ENCODE results near the gene ALG14.
A peak's percentile ranks its signal among the peaks of the same experiment; 100 is the strongest.

Gene ALG14

DNA sequence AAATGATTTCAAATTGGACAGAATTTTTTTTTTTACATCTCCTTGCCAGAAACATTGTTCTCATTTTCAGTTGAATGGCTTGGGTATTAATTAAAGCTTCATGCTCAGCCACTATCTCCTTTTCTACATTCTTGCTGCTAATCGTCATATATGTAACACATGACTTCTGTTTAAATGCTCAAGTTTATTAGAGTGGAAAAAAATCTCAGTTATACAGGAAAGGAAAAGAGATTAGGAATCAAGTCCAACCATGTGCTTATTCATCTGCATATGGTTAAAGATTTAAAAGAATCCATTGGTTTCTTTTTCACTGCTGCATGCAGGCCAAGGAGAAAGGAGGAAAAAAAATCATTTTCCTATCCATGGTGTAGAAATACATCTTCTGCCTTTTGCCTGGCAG, 98.5 kb downstream of the ALG14 start:
- in situ Hi-C loops (cut with MboI; ENCODE audit: low pct_unique_long_range_greater_than_20kb, low sequenced_read_pairs) = no loop called here
- no peak for DNase-seq

- DNase-seq = no peak
- in situ Hi-C loops (cut with MboI; ENCODE audit: low pct_unique_long_range_greater_than_20kb, low sequenced_read_pairs) = no loop called here
Observed at GRCh38 chr1:94973309-94973922, 99.3 kb downstream of the ALG14 start.

DNA sequence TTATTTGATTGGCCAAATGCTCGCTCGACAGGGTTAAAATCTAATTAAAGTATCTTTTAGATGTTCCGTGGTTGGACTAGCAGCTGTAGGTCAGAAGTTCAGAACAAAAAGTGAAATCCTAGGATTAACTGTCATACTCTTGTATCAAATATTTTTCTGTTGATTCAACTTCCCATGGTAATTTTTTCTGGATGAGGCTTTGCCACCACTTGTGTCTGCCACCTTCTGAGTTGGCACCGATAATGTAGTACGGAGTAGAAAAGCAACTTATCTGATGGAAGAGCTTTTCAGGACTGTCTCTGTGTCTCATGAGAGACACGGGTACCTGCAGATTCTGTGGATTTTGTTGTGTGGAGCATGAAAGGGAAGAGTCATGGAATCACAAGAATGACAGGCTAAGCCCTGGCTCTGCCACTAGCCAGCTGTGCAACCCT, 101.2 kb downstream of the ALG14 start:
- in situ Hi-C loops (cut with MboI; ENCODE audit: low pct_unique_long_range_greater_than_20kb, low sequenced_read_pairs) = no loop called here
- DNase-seq = no peak

DNA sequence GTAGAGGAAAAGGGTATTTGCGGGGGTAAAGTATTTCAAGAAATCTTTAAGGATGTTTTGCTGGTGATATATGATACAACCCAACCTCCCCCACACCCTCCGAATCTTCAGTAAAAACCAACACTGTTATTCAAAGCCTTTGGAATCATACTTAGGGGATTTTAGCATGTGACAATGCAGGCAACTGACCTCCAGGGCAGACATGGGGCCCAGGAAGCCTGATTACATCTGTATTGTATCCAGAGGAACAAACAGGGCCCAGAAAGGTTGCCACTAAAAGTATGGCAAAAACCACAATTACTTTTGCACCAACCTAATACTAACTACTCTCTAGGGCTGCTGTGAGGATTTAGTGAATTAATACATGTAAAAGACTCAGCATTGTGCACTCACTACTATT, 102.0 kb downstream of the ALG14 start:
- no peak for DNase-seq
- in situ Hi-C loops (cut with MboI; ENCODE audit: low pct_unique_long_range_greater_than_20kb, low sequenced_read_pairs) = no loop called here

- no peak for DNase-seq
- in situ Hi-C loops (cut with MboI; ENCODE audit: low pct_unique_long_range_greater_than_20kb, low sequenced_read_pairs) = no loop called here
Observed at GRCh38 chr1:94969137-94969536, 103.6 kb downstream of the ALG14 start.

- DNase-seq = no peak
- in situ Hi-C loops (cut with MboI; ENCODE audit: low pct_unique_long_range_greater_than_20kb, low sequenced_read_pairs) = no loop called here
Observed at GRCh38 chr1:94966033-94966432, 106.7 kb downstream of the ALG14 start.

GRCh38 chr1:94963864-94964263, 108.9 kb downstream of the ALG14 start:
- in situ Hi-C loops (cut with MboI; ENCODE audit: low pct_unique_long_range_greater_than_20kb, low sequenced_read_pairs) = no loop called here
- no peak for DNase-seq

DNA sequence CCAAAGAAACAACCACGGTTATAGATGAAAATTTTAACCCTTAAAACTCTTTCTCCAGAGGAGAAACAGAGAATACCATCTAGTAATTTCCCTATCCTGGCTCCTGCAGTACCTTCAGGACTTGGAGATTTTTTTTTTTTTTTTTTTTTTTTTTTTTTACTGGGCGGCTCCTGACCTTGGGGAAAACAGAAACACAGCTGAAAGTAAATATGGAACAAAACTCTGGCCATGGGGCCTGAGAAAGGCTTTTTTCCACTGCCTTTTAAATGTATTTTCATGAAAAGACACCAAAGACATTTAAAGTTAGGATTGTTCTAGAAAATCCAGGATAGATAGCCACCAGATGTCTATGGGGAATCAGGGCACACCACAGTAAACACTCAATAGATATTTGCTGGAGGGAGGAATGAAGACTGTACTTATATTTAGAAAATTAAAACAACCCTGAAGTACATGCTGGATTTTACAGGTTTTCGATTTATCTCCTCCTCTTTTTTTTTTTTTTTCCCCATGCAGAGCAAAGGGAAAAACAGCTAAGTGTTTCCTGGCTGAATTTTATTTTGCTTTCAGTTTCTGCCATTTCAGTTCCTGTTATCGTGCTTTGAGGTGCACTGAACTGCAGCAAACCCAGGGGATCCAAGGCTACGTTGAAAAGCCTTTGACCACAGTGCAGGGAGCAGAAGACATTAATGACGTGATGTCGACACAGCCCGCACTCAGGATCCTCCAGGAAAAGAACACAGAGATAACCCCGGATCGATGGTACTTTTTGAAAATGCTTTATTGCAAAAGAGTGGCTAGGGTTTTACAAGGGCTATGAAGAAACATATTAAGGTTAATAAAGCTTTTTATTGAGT, 110.1 kb downstream of the ALG14 start:
- peak; percentile 77 for DNase-seq
- in situ Hi-C loops (cut with MboI; ENCODE audit: low pct_unique_long_range_greater_than_20kb, low sequenced_read_pairs) = no loop called here

DNA sequence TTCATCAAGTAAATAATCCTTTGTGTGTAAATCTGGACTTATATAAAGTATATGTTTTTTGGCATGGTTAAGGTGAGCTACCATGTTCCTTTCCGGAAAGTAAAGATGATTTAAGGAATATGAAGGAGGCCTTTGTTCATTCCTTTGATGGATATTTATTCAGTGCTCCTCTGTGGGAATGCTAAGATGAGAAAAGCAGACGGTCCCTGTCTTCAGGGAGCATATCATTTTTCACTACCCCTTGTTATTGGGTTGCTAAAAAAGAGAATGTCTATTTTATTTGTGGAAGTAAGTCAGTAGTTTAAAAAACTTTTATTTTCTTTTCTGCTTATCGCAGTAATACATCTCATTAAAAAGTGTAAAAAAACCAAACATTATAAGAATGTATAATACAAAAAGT, 110.8 kb downstream of the ALG14 start:
- no peak for DNase-seq
- in situ Hi-C loops (cut with MboI; ENCODE audit: low pct_unique_long_range_greater_than_20kb, low sequenced_read_pairs) = no loop called here

GRCh38 chr1:94961582-94961981, 111.2 kb downstream of the ALG14 start:
- DNase-seq = no peak
- in situ Hi-C loops (cut with MboI; ENCODE audit: low pct_unique_long_range_greater_than_20kb, low sequenced_read_pairs) = no loop called here

DNA sequence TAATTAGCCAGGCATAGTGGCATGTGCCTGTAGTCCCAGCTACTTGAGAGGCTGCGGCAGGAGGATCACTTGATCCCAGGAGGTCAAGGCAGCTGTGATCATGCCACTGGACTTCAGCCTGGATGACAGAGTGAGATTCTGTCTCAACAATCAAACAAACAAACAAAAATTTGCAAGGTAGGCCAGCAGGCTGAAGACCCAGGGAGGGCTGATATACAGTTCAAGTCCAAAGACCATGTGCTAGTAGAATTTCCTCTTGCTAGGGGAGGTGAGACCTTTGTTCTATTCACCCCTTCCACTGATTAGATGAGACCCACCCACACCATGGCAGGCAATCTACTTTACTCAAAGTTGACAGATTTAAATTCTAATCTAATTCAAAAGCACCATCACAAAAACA, 114.7 kb downstream of the ALG14 start:
- DNase-seq = no peak
- in situ Hi-C loops (cut with MboI; ENCODE audit: low pct_unique_long_range_greater_than_20kb, low sequenced_read_pairs) = no loop called here

DNA sequence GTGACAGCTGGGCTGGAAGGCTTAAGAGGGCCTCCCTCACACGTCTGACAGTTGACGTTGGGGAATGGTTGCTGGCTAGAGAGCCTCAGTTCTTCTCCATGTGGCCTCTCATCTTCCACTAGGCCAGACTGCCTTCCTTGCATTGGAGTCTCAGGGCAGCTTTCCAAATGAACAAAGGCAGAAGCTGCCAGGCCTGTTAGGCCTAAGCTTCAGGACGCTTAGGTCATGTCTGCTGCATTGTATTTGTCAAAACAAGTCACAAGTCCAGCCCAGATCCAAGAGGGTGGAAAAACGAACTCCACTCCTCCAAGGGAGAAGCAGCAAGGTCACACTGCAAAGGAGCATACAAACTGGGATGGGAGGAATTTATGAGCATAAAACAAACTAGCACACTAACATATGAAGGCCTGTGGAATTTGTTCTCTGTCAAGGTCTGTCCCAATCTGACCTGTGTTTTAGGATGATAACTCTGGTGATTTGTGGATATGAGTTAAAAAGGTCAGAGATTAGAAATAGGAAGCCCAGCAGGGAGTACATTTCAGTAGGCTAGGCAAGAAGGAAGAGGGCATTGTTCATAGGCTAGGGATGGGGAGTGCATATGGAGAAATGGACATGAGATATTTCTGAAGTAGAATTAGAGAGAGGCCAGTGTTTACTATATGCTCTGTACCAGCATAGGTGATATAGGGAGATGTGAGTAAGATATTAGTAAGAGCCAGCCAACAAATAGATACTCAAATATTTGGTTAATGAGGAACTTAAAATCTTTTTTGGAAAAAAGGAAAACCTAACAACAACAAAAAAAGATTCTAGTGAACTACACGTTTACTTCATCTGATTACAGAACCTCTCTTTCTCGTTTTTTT, 116.8 kb downstream of the ALG14 start:
- no peak for DNase-seq
- in situ Hi-C loops (cut with MboI; ENCODE audit: low pct_unique_long_range_greater_than_20kb, low sequenced_read_pairs) = no loop called here

DNA sequence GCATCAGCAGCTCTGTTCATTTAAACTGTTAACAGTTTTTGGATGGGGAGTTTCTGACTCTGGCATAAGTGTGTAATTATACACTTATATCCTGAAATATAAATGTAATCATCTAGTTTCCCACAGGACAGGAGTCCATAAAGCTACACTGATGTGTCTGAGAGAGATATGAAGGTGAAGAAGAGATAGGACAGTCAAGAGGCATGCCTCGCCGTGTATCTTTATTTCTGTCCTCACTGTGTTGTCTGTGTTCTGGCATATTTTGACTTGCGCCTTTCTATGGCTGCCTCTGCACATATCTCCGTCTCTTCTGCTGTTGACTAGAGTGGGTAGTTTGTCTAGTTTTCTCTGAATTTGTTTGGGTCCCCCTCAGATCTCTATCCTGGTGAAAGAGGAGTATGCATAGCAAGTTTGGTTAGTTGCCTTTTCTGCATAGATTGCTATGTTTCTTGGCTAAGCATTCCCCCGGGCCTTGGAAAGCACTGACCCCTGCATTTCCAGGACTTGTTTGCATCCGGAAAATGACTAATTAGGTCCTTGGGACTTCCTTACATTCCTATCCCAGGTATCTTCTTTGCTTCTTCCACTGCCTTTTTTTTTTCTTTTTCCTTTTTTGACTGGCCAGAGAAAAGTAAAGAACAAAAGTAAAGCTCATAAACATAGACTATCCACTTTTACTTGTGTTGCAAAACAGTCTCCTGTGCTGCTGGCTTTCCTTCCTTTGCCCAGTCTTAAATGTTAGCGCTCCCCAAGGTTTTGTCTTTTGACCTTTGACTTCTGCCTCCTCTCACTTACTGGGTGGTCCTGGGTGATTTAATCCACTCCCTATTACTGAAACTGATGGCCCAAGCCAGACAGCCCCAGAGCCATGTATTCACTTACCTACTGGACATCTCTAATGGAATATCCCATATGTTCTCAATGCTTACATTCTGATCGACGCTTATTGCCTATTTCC, 118.2 kb downstream of the ALG14 start:
- DNase-seq = no peak
- in situ Hi-C loops (cut with MboI; ENCODE audit: low pct_unique_long_range_greater_than_20kb, low sequenced_read_pairs) = no loop called here

GRCh38 chr1:94953746-94954145, 119.0 kb downstream of the ALG14 start:
- DNase-seq = no peak
- in situ Hi-C loops (cut with MboI; ENCODE audit: low pct_unique_long_range_greater_than_20kb, low sequenced_read_pairs) = no loop called here

DNA sequence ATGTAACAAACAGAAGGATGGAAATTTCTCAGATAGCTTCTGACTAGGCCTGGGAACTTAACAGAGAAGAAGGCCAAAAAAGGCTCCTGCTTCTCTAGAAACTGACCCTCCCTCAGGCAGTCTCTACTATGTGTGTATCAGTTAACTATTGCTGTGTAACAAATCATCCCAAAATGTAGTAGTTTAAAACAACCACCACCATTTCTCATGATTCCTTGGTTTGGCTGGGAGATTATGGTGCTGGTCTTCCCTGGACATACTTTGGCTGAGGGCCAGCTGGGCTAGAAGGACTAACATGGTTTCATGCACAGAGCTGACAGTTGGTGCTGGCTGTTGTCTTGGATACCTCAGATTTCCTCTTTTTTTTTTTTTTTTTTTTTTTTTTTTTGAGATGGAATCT, 119.6 kb downstream of the ALG14 start:
- in situ Hi-C loops (cut with MboI; ENCODE audit: low pct_unique_long_range_greater_than_20kb, low sequenced_read_pairs) = no loop called here
- no peak for DNase-seq

DNA sequence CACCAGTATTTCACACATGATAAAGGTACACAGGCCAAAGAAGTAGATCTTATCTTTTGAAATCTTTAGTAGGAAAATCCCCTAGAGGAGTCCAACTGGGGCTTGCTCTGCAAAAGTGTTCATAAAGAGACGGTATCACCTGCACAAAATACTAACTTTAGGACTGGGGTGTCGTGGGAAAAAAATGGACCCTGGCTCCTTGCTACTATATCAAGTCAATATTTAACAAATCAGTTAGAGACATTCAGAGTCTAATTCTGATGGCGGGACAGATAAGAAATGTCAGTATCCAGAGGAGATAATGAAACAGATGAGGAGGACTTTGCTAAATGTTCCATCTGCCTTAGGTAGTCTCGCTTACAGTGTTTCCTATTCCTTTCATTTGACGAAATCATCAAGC, 120.2 kb downstream of the ALG14 start:
- DNase-seq = no peak
- in situ Hi-C loops (cut with MboI; ENCODE audit: low pct_unique_long_range_greater_than_20kb, low sequenced_read_pairs) = no loop called here

DNA sequence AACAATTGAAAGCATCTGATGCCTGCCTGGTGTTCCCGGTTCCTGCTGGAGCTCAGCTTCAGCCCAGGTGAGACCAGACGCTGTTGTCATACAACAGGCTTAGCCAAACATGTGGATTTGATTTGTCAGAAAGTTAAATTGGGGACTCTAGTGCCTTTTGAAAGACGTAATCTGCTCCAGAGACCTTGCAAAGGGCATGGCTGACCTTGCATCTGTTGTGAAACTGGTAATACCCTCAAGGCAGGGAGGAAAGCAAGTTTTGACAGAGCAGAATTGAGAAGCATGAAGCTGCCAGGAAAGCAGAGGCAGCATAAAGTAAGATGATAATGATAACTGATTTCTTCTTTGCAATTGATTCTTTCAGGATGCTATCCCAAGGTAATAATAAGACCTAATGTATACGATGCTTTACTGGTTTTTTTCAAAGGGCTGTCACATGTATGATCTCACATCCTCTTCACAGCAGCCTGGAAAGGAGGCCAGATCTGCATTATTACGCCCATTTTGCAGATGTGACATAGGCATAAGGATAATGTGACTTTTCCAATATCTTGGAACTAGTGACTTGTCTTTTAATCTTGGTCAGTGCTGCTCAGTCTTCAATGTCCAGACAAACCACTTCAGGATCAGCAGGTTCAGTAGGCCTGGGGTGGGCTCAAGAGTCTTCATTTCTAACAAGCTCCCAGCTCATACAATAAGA, 121.1 kb downstream of the ALG14 start:
- in situ Hi-C loops (cut with MboI; ENCODE audit: low pct_unique_long_range_greater_than_20kb, low sequenced_read_pairs) = no loop called here
- no peak for DNase-seq

DNA sequence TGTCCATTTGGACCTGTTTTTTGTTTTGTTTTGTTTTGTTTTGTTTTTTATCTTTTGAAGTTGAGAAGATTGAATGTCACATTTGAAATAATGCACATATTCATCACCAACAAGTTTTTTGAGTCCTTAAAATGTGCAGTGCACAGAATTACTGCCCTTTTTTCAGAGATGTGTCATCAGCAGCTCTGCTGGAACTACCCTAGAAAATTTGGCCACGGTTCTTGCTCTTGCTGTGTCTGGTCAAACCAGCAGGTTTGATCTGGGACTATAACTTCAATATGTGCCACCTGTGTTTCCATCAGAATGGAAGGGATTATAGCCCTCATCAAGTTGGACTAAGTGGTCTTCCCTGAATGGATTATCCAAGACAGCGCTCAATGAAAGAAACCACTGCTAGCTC, 121.7 kb downstream of the ALG14 start:
- in situ Hi-C loops (cut with MboI; ENCODE audit: low pct_unique_long_range_greater_than_20kb, low sequenced_read_pairs) = no loop called here
- no peak for DNase-seq
